Ovary (tissue), 9 donors: Measurements from ENCODE around the gene SPG7. TPM values are rescaled to one million over a fixed set of nuclear protein-coding genes. Genes with fewer than 3 reads are reported as not detected.

Experiments
- DNase-seq, 5 donors: peaks; one replicate each; pipeline ENCODE4 v3.0.0-alpha.2; 2019 to 2020
- H3K27ac ChIP-seq, 2 donors: fragments of 200-600 bp; one replicate each; pipeline versions ENCODE4 v1.5.1 to v1.8.0; 2019 to 2022
- H3K27me3 ChIP-seq: fragments of 200-600 bp; one replicate; pipeline ENCODE4 v1.8.0; 2022
- H3K36me3 ChIP-seq: fragments of 200-600 bp; sonication (generic); one replicate; pipeline ENCODE4 v1.5.1; 2019
- H3K4me1 ChIP-seq: one replicate; pipeline ENCODE4 v1.8.1; 2013; ENCODE audit warnings: mild to moderate bottlenecking, moderate library complexity; ENCODE audit not compliant: insufficient read depth
- H3K4me3 ChIP-seq: fragments of 200-600 bp; sonication (generic); one replicate; pipeline ENCODE4 v1.5.1; 2017
- H3K9me3 ChIP-seq, 2 donors: fragments of 200-600 bp in 1 of 2; sonication (generic) in 1 of 2; one replicate each; pipeline versions ENCODE4 v1.5.1 to v1.8.1; 2013 to 2019; ENCODE audit warnings: mild to moderate bottlenecking in 1 of 2, moderate library complexity in 1 of 2
- CTCF ChIP-seq, 3 donors: fragments of 450-650 bp in 2 of 3; fragments of 200-600 bp in 1 of 3; IDR thresholded peaks; one replicate each; pipeline versions ENCODE4 v1.5.1 to v1.8.0; 2016 to 2022; ENCODE audit warnings: antibody characterized with exemption in 3 of 3, mild to moderate bottlenecking in 1 of 3
- EP300 ChIP-seq: sonication (generic); formaldehyde crosslinking; IDR thresholded peaks from one replicate; pipeline ENCODE4 v1.6.1; 2017; ENCODE audit warnings: antibody characterized with exemption
- POLR2A ChIP-seq: fragments of 450-650 bp; IDR thresholded peaks from one replicate; pipeline ENCODE4 v1.6.1; 2017; ENCODE audit warnings: antibody characterized with exemption, mild to moderate bottlenecking, moderate library complexity
- WGBS, 3 donors: extraction: QIAGEN DNeasy Blood & Tissue Kit in 1 of 3; methylation state at CpG; one replicate each; pipeline versions ENCODE4 v1.1.5 to v1.1.7; 2013 to 2017; 5-methylcytosine and 5-hydroxymethylcytosine counted together
- intact Hi-C, 4 donors: fragments of 100-400 bp; cut with DNase I; formaldehyde crosslinking; loops; one replicate each; pipeline versions ENCODE4 v1.11.0 to v1.15.1; 2022 to 2023
- polyA plus RNA-seq, 2 donors: library from polyadenylated mRNA; stranded (reverse); fragments of 200-250 nt in 1 of 2; fragments of 350-450 nt in 1 of 2; fragmentation: Illumina TruSeq in 1 of 2; extraction: RNeasy Lipid Tissue Mini Kit (QIAGEN cat#74804) in 1 of 2; gene quantifications; one replicate each; pipeline ENCODE4 v1.2.3, GENCODE V29; 2013 to 2014
- total RNA-seq, 7 donors: library from RNA; depleted of rRNA in 2 of 7; stranded (reverse); fragments of >200 nt in 2 of 7; fragmentation: NEBNext Ultra II Directional in 3 of 7; extraction: Animal tissue kit (Norgen Biotek cat#: 25700) in 3 of 7; gene quantifications; one replicate each; pipeline versions ENCODE4 v1.1.0 to v1.2.4, GENCODE V29; 2016 to 2023
- donor health status: DM: no; HTN: no; CAD: no; lungs with moderate emphysema.
- donor health status: DM: no; HTN: no; CAD: no.
- donor health status: Bipolar disorder and iron deficiency.
- donor health status: DM: yes; HTN: yes; CAD: no.
- donor health status: DM: no; HTN: no; CAD: no.
- donor health status: DM: yes; HTN: yes; CAD: no.

The SPG7 gene
- total and polyA plus RNA-seq, 9 donors = 48.9 to 145 (median 92.2) TPM

GRCh38 chr16:89489898-89490438 is 18.2 kb upstream of the SPG7 start:
- peaks cover 21% of the 10 kb centered on the region for H3K4me1 ChIP-seq
- peak overlapping the region; percentile 98 for H3K4me3 ChIP-seq
- H3K36me3 ChIP-seq = no peaks in the 10 kb centered on the region
- 0% methylated on average over 3 to 73 of the region's 81 CpGs for WGBS, 3 donors
- TF ChIP-seq EP300 = no peak
- no peak for TF ChIP-seq CTCF (IDR thresholded peaks at IDR 0.05)
- TF ChIP-seq POLR2A = no peak
- no peaks in the 10 kb centered on the region for H3K27me3 ChIP-seq
- peak overlapping the region; percentile 97 to 100 for H3K27ac ChIP-seq
- peak in 4 of 5 donors; percentile 34 to 65 (median 60) for DNase-seq
- intact Hi-C loops = loop anchor here in 1 of 4 donors (10.0 kb wide), 2 partner anchors 175 to 245 kb away; no protein-coding TSS in a partner anchor
- H3K9me3 ChIP-seq = no peaks in the 10 kb centered on the region

GRCh38 chr16:89490439-89491237 is 17.6 kb upstream of the SPG7 start, which contains the start of gene ANKRD11:
Gene ANKRD11 (minus strand): TSS chr16:89490561. CDS start chr16:89317019, 173,542 bp downstream.
- Histone ChIP-seq H3K36me3 (no peaks in the 10 kb centered on the region), H3K4me1 (peaks cover 19% of the 10 kb centered on the region), H3K9me3 (no peaks in the 10 kb centered on the region), H3K27me3 (no peaks in the 10 kb centered on the region), H3K27ac (peak within 1 kb of the TSS; percentile 97 to 100), H3K4me3 (peak within 1 kb of the TSS; percentile 99)
- WGBS, 3 donors = 0 to 1% (median 1%) methylated on average over 50 to 96 of the region's 96 CpGs
- intact Hi-C loops = loop anchor here in 1 of 4 donors (10.0 kb wide), 1 partner anchor 176 kb away; no protein-coding TSS in a partner anchor
- TF ChIP-seq POLR2A (peak; percentile 91), CTCF (IDR thresholded peaks at IDR 0.05) (no peak), EP300 (peak; percentile 79)
- peak; percentile 98 to 99 (median 99) for DNase-seq

- TF ChIP-seq POLR2A (no peak), EP300 (no peak), CTCF (IDR thresholded peaks at IDR 0.05) (no peak)
- no peak for DNase-seq
- peak overlapping the region in 1 of 2 donors; percentile 78 for H3K27ac ChIP-seq
- H3K9me3 ChIP-seq = no peaks in the 10 kb centered on the region
- H3K4me1 ChIP-seq = peaks cover 17% of the 10 kb centered on the region
- H3K36me3 ChIP-seq = no peaks in the 10 kb centered on the region
- H3K4me3 ChIP-seq = peak overlapping the region; percentile 99
- no peaks in the 10 kb centered on the region for H3K27me3 ChIP-seq
- intact Hi-C loops = loop anchor here in 1 of 4 donors (10.0 kb wide), 1 partner anchor 177 kb away; no protein-coding TSS in a partner anchor
- 1 to 3% (median 2%) methylated on average over 21 to 22 of the region's 22 CpGs for WGBS, 3 donors
Measured at GRCh38 chr16:89491238-89491869, 16.8 kb upstream of the SPG7 start.

- DNase-seq = no peak
- no peak for TF ChIP-seq POLR2A
- no peak for TF ChIP-seq EP300
- TF ChIP-seq CTCF (IDR thresholded peaks at IDR 0.05) = no peak
- no peak overlapping the region for H3K27ac ChIP-seq
- WGBS, 3 donors = 75 to 81% (median 80%) methylated on average over 24 of the region's 24 CpGs
- H3K4me1 ChIP-seq = peaks cover 14% of the 10 kb centered on the region
- no peaks in the 10 kb centered on the region for H3K9me3 ChIP-seq
- intact Hi-C loops = loop anchor here in 1 of 4 donors (10.0 kb wide), 1 partner anchor 177 kb away; no protein-coding TSS in a partner anchor
- H3K4me3 ChIP-seq = peak overlapping the region; percentile 99
- H3K27me3 ChIP-seq = no peaks in the 10 kb centered on the region
- no peaks in the 10 kb centered on the region for H3K36me3 ChIP-seq
Measured at GRCh38 chr16:89491974-89492687, 16.1 kb upstream of the SPG7 start.
